A673 (cell line): ENCODE results near the gene BRWD1.

Source experiments
- EZH2 ChIP-seq: fragments of 200-600 bp; sonication (generic); IDR thresholded peaks from 2 replicates; pipeline ENCODE4 v1.6.1; 2017; ENCODE audit warnings: borderline replicate concordance, low read depth, mild to moderate bottlenecking, mixed read lengths, antibody characterized with exemption, low read length; ENCODE audit not compliant: poor library complexity, severe bottlenecking
- TF ChIP-seq, protein P1 (sequence below): fragments of 300-800, 200-600 bp; sonication (generic); conservative IDR thresholded peaks from 2 replicates; pipeline ENCODE4 v1.5.1; 2017; ENCODE audit warnings: low read depth, mild to moderate bottlenecking, antibody characterized with exemption, low read length, moderate library complexity, mixed read lengths

DNA sequence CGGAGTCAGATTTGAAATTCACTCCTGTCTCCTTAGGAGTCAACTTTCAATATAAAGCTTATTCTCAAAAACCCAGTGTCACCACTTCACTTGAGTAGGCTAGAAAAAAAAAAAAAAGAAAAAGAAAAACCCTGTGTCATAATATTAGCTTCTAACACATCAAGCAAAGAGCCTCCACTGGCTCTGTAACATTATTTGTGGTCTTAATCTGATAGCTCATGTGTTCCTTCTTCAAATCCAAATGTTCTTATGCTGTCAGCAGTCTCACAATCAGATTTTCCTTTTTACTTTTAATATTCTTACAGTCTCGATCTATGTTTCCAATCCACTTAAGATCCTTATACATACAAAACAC, 104.1 kb downstream of the BRWD1 start:
- TF ChIP-seq, protein P1, sequence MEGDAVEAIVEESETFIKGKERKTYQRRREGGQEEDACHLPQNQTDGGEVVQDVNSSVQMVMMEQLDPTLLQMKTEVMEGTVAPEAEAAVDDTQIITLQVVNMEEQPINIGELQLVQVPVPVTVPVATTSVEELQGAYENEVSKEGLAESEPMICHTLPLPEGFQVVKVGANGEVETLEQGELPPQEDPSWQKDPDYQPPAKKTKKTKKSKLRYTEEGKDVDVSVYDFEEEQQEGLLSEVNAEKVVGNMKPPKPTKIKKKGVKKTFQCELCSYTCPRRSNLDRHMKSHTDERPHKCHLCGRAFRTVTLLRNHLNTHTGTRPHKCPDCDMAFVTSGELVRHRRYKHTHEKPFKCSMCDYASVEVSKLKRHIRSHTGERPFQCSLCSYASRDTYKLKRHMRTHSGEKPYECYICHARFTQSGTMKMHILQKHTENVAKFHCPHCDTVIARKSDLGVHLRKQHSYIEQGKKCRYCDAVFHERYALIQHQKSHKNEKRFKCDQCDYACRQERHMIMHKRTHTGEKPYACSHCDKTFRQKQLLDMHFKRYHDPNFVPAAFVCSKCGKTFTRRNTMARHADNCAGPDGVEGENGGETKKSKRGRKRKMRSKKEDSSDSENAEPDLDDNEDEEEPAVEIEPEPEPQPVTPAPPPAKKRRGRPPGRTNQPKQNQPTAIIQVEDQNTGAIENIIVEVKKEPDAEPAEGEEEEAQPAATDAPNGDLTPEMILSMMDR: no peak
- no peak for TF ChIP-seq EZH2
